K562 (cell line): Measurements from ENCODE around the gene TMEM19.

Source experiments
- CBX1 ChIP-seq: sonication (generic); IDR thresholded peaks from 2 replicates; pipeline ENCODE4 v1.6.1; 2016; ENCODE audit warnings: antibody characterized with exemption, low read depth, mild to moderate bottlenecking
- CTCF ChIP-seq, 3 experiments: IDR thresholded peaks in 2 of 3; conservative IDR thresholded peaks in 1 of 3; 2 replicates each; pipeline ENCODE4 v1.5.1; 2011 to 2012; ENCODE audit warnings: low read length in 3 of 3, mild to moderate bottlenecking in 3 of 3, control low read depth in 2 of 3, improper control_type of control experiment in 1 of 3, inconsistent platforms in 1 of 3, low read depth in 1 of 3, mixed read lengths in 1 of 3, moderate library complexity in 1 of 3; ENCODE audit not compliant: insufficient read depth in 2 of 3

GRCh38 chr12:71666259-71666658 is 19.6 kb upstream of the TMEM19 start:
- TF ChIP-seq CBX1 (no peak), CTCF (IDR thresholded peaks at IDR 0.05 in 2 of 3, conservative IDR thresholded peaks at IDR 0.05 in 1 of 3; ENCODE audit: insufficient read depth in 2 of 3, low read depth in 1 of 3, low read length in 3 of 3) (no peak)
